Activated T-cell treated with anti-CD3 and anti-CD28 coated beads for 24 hours (primary cell): ENCODE measurements around the gene MYADML2.

Experiments used
- DNase-seq: peaks from one replicate; pipeline ENCODE4 v3.0.0-alpha.2; 2020; ENCODE audit warnings: low read depth

MYADML2 gene

DNA sequence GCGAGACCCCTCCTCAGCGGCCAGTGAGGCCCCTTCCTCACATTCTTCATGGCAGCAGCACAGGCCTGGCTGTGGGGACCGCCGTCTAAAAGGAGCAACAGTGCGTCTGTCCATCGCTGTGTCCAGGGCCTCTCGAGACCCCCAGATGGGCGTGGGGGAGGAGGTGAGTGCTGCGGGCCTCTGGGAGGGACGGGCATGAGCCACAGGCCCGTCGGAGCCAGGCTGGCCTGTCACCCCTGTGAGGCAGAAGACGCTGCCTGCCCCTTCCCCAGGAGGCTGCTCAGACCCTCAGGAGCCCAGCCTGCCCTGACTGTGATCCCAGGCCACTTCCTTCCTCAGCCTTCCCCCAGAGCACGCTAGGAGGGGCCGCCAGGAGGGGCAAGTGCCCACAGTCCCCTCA is 7.8 kb downstream of the MYADML2 start:
- no peak for DNase-seq

DNA sequence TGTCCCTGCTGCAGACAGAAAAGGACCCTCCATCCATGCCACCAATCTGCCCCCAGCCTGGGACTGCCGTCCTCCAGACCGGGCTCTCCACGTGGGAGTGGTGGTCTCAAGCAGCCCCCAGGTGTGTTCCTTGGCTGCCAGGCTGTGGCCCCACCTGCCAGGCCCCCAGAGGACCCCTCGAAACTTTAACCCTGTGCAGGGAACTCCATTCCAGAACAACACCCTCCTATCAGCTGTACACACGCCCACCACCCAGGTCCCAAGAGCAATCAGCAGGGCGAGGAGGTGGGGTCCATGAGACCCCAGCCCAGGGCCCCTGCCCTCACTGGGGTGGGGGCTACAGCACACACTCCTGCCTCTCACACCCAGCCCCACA is 11.3 kb downstream of the MYADML2 start:
- no peak for DNase-seq

DNA sequence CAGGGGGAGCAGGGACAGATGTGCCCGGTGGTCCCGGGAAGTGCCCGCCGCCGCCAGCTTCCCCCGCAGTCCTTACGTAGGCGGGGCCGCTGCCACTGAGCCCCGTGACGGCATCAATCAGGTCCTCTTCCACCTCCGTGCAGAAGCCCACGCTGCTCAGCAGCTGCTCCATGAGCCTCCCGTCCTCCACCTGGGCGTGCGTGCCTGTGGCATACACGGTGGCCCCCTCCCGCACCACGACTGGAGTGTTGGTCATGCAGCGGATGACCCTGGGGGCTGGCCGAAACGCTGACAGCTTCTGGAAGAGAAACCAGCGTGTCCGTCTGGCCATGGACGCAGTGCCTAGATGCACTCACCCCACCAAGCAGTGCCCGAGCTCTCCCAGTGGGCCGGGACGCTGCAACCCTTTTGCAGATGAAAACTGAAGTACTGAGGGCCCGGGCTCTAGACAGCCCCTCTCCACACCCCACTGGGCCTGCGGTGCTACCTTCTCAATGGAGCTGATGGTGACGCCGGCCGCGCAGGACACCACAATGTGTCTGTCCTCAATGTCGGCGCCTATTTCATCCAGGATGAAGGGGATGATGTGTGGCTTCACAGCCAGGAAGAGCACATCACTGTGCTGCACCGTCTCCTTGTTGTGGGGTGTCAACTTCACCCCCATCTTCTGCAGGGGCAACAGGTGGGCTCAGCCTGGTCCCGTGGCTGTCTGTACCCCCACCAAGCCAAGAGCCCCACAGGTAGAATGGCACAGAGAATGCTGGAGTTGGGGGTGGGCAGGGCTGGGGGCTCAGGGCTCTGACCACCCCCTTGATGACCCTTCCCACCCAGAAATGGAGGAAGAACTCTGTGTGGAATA is 12.0 kb downstream of the MYADML2 start:
- DNase-seq: no peak

DNA sequence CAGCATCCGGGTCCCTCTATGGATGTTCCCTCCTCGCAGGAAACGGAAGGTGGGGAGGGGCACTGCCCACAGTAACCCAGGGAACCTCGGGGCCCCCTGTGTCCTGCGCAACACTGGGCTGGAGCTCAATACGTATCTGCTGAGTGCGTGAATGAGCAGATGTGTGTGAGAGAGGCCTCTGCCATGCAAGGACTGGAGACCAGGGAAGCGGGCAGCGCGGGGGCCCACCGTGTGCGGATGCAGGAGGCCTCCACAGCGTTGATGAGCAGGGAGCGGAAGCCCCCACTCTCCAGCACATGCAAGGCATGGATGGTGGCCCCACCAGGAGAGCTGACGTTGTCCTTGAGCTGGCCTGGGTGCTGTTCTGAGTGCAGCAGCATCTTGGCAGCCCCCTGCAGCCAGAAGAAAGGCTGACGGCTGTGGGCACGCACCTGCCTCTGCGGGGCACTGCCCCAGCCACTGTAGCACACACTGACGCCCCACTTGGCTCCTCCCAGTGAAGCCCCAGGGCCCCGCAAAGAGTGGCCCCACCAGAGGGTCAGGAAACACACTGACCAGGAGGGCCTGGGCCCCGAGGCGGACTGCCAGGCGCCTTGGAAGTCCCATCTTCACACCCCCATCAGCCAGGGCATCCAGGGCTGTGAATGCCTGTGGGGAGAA is 12.8 kb downstream of the MYADML2 start:
- no peak for DNase-seq

DNA sequence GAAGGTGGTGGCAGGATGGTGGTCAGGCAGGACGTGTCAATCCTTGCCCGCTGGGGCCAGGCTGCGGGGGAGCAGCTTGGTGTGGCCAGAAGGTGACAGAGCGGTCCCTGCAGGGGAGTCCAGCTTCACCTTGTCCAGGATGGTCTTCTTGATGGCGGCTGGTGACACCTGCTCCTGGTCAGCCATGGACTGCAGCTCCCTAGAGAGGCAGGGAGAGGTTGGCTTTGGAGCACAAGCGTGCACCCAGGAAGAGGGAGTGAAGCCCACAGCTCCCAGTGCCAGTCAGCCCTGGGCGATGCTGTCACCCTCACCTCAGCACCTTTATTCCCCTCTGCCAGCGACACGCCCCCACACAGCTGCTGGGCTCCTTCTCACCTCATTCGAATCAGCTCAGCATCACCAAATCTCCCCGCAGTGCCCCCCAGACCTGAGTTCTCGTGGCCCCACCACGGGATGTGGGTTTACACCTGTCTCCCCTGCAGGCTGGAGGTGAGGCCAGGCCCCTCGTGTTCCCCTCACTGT is 13.8 kb downstream of the MYADML2 start:
- no peak for DNase-seq

DNA sequence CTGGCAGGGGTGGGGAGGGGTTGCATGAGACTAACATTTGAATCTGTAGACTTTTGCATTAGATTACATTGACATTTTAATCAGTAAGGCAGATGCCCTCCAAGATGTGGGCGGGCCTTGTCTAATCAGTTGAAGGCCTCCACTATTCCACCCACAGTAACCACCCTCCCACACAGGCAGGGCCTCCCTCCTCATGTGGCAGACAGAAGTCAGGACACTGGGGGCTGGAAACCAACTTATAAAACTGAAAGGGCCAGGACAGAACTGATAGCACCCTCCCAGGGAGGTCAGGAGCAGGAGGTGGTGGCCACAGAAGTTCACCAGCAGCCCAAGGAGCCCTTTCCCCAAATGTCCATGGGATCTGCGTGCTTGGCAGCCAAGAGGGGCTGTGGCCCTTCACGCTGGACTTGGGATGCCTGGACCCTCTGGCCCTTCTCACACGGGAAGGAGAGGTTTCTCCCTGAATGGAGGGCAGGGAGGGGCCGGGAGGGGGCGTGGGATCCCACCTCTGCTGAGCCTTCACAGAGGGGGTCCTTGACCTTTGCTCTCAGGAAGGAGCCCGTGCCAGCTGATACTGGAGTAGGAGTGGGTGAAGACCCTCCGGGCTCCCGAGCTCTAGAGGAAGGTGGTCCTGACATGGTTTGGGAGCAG is 14.6 kb downstream of the MYADML2 start:
- no peak for DNase-seq

DNA sequence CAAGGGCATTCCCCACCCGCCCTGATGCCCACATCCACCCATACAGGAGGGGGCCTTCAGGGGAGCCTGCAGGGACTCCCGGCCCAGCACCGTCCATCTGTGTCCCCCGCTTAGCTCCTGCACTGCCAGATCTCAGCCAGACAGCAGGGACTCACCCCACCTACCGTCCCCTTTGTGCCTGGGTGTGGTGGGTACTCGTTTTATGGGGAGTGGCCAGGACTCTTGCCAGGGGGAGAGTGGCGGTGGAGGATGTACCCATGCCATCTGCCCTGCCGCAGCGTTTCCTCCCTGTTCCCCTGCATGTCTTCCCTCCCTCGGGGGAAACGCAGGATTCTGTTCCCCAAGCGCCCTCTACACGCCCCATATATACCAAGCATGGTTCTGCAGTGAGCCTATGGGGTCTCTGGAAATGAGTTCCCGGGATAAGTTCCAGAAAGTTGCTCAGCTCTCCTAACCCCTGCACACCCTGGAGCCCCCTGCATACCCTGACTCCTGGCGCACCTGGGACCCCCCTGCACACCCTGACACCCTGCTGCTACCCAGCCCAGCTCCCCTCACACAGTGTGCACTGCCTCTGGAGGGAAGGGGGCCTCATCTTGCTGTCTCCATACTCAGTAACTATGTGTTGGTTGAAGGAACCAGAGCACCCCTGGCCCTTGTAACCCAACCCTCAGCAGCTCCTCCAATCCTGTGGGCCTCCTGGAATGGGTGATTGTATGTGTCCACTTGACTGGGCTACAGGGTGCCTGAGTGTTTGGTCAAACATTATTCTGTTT is 15.3 kb downstream of the MYADML2 start:
- DNase-seq: no peak

DNA sequence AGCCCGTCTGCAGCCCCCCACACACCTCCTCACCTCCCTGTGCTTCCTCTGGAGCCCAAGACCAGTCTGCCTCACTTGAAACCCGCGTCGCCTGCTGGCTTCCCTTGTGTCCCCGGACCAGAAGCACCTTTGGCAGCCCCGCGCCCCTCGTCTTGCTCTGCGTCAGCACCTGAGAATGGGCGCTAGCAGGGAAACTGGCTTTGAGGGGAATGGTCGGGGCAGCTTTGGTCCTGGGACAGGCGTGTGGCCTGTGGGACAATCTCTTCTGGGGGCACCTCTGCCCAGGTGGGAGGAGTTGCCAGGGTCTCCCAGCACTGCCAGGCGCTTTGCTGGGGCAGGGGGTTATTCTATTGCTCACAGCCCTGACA is 15.9 kb downstream of the MYADML2 start:
- DNase-seq: no peak

DNA sequence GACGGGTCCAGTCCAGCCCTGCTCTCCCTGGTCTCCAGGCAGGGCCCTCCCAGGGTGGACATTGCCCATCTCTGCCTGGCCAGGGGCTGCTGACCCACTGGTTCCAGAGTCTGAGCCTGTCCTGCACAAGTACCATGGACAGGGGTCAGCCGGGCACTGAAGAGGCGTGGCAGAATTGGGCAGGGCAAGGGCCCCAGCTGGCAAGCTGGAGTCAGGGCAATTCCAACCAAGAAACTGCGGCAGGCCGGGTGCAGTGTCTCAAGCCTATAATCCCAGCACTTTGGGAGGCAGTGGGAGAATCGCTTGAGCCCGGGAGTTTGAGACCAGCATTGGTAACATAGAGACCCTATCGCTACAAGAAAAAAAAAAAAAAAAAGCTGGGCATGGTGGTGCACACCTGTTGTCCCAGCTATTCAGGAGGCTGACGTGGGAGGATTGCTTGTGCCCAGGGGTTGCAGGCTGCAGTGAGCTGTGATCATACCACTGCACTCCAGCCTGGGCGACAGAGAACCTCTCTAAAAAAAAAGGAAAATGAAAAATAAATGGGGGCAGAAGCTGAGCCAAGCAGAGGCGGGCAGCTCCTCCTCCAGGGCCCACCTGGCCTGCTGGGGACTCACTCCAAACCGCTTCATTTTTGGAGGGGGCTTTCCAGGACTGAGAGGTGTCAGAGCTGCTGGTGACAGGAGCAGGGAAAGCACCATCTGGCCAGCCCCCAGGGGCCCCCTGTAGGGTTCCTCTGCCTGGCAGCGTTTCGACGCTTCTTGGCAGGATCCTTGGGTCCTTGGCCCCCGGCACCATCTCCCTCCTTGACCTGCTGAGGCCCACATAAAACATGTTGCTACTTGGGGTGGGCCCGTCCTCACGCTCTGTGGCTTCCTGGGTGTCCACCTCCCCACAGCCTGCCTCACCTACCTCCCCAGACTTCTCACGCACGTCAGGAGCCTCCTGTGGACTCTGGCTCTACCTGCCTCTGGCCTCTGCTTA is 16.6 kb downstream of the MYADML2 start:
- DNase-seq: no peak

DNA sequence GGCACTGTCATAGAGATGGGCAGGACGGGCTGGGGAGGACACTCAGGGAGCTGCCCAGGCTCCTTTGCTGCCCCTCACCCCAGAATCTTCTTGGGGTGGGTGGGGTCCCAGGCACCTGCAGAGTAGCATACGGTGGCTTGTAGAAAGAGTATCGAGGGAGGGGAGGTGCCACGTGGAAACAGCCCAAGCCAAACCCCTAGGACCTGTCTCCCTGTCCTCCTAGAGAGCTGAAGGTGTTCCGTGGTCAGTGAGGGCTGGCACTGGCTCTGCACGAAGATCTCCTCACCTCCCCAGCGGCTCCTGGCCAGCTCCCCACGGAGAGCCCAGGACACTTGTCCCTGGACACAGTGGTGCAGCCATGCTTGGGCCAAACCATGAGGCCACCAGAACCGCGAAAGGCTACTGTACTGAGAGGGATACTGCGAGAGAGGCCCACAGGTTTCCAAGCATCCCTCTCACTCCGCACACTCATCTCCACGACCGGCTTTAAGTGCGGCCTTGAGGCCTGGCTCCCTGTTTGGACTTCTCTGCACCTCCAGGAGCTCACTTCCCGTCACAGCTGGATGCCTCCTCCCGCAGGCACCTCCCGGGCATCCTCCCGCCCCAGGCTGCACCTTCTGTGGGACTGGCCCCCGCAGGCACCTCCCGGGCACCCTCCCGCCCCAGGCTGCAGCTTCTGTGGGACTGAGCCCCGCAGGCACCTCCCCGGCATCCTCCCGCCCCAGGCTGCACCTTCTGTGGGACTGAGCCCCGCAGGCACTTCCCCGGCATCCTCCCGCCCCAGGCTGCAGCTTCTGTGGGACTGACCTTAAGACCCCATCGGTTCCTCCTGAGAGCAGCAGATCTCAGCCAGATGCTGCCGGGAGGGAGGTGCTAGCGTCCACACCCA is 17.5 kb downstream of the MYADML2 start:
- no peak for DNase-seq

DNA sequence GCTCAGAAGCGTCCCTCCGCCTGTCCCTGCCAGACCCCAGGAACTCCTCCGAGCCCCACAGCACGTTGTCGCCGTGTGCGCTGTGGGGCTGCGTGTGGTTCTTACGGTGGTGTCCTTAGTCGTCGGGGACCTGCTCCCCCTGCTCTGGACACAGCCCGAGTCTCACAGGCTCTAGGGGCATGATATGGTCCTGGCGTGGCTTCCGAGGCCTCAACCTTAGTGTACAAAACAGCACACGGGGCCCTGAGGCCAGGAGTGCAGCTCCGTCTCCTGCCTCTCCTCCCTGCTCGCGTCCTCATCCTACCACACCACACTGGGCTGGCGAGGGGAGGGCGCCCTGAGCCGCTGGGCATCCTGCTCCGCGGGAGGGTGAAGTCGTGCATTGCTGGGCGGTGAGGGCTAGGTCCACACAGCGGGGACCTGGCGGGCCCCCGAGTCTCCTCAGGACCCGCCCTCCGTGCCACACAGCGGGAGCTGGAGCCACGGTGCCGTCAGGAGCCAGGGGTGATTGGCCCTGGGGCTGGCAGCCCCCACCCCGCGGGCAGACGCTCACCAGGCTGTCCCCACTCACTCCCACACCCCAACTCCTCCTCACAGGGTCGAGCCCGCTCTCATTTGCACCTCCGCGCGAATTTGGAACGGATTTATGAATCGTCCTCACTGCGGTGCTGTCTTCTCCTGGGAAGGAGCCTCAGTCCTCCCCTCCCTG is 18.3 kb downstream of the MYADML2 start:
- no peak for DNase-seq

DNA sequence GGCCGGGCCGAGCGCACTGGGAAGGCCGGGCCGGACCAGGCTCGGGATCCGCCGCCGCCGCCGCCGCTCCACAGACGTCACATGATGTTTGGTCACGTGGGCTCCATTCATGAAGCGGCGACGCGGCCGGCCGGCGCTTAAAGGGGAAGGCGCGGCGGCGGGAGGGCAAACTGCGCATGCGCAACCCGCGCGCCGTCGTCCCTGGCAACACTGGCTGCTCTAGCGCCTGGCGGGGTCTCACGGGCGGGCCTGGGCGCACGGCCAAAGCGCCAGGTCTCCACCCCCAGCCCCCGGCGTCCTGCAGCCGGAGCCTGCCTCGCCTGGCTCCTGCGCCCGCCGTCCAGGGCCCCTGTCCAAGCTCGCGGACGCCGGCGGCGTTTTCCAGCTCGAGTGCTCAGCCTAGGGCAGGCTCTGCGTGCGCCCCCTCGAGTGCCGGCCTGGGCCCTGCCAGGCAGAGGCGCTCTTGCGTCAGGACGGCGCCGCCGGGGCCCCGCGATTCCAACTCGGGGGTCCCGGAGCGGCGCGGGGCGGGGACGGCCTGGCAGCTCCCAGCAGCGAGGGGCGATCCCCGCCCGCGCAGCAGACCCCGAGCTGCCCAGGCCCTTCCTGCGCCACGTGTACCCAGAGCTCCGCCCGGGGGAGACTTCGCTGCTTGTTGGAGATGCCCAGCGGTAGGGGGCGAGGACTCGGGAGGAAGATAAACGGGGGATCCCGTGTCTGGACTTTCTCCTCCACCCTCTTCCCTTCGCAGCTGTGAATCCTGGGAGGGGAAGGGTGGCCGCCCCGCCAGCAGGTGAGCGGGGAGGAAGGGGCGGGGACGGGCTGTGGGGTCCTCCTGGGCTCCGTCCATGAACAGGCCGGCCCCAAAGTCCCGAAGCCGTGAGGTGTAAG is 19.1 kb downstream of the MYADML2 start, which contains the start of gene MAFG:
Gene MAFG, minus strand, starts transcription at position 83 of the 891 bp plus-strand sequence. CDS start 4,550 bp downstream, outside the sequence.
- peak; percentile 84 for DNase-seq

DNA sequence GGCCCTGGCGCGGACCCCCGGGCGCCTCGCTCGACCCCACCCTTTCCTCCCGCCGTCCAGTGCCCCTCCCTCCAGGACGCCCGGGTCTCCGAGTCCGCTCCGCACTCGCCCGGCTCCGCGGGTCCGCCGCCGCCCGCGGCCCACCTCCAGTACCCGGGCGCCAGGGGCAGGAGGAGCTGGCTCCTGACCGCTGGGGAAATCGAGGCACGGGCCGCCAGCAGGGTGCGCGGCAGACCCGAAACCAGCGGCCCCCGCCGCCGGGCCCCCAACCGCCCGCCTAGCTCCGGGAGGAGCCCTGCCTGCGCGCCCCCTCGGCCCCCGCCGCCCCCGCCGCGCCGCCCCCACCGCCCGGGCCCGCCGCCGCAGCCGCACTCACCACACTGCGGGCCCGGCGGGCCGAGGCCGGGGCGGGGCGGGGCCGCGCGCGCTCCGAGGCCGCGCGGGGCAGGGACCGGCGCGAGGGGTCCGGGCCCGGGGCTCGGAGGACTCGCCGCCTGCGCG is 19.8 kb downstream of the MYADML2 start:
- no peak for DNase-seq

DNA sequence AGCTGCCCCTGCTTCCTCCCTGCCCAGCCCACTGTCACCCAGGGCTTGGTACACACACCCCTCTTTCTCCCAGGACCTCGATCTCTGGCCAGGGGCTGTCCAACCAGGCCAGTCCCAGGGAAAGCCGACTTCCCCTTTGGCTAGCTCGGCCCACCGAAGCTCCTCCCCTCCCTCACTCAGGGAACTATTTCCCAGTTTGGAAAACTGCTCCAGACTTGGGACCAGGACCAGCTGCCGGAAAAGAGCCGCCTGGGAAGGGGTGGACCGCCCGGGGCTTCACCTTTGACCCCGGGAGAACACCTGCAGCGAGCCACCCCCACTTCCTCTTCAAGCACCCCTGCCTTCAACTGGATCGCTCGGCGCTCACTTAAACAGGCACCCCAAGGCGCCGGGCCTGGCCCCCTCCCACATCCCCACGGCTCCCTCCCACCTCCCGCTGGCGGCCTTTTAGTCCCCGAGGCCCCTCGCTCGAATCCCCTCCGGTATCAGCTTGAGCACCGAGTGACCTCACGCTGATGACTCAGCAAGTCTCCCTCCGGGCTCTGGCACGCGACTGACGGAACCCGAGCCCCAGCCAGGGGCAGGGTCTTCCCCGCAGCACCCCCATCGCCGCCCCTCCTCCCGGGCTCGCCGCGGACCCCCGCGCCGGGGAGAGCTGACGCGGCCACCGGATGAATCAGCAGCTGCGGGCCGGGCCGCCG is 20.4 kb downstream of the MYADML2 start:
- peak; percentile 64 for DNase-seq

DNA sequence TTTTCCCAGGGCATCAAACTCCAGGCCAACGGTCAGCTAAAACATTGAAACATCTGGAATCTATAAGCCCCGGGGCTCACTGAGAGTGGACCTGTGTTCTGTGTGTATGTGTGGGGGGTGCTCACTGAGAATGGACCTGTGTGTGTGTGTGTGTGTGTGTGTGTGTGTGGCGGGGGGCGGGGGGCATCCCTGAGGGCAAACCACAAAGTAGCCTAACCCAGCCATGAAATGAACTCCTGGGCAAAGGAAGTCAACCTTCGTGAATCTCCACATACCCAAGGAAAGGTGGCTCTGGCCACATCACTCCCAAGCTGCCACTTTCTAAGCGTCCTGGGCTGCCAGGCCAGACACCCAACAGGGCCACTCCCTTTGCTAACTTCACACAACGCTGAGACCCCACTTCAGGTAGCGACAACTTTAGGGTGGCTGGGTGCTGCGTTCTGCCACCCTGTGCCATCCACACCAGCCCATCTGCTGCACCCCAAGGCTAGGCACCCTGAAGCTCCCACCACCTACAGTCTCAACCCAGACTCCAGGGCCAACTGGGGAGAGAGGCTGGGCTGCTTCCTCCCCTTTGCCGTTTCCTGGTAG is 21.1 kb downstream of the MYADML2 start:
- DNase-seq: no peak

DNA sequence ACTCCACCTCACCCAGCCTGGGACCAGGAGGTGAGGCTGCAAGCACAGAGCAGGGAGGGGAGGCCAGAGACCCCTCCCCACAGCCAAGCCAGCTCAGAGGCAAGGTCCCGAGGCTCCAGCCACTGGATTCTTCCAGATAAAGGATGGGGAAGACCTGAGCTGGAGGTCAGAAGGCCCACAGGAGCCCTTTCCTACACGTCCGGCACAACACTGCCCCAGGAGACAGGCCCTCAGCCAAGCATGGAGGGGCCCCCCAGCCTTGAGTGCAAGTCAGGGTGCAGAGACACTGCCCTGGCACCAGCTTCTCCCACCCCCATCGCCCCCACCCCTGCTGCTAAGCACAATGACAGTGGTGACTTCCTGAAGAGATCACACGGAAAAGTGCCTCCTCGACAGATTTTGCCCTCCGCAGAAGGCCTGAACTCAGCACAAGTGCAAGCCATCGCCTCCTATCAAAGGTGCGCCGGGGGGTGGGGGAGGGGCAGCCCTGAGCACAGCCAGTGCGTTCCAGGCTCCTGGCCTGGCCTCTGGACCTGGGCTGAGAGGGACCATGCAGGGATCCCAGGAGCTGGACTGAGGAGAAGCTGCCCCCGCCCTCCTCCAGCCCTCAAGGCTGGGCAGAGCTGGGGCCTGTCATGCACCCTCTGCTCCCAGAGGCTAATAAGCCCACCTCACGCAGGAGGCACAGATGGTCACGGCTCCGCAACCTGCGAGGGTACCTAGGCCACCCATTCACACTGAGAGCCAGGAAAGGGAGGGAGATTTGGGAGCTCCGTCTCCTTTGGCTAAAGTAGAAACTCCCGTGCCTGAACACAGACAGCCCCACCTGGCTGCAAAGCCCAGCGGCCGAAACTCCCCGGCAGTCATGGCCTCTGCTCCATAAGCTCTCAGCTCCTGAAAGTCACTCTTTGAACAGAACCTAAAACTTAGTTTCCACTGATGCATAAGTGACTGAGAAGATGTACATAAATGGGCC is 22.2 kb downstream of the MYADML2 start:
- no peak for DNase-seq
